HG02870 (cell line): ENCODE data around the gene GATA2.

Source experiments
- ATAC-seq: cut with Tn5 transposase; IDR thresholded peaks from one replicate; pipeline ENCODE4 v1.9.1; 2021; ENCODE audit warnings: mild to moderate bottlenecking, moderate library complexity; ENCODE audit not compliant: unreplicated experiment

Gene GATA2

GRCh38 chr3:128492671-128493569 is at the start of gene GATA2:
TSS of gene GATA2 (minus strand) at chr3:128493201. CDS start at chr3:128487031, 6,170 bp downstream.
- no peak for ATAC-seq

GRCh38 chr3:128541246-128541645 is 48.2 kb upstream of the GATA2 start:
- ATAC-seq: no peak

GRCh38 chr3:128539376-128539775 is 46.4 kb upstream of the GATA2 start:
- ATAC-seq: no peak

- ATAC-seq: no peak
These were observed 44.2 kb upstream of the GATA2 start for GRCh38 chr3:128537091-128537703.

- ATAC-seq: no peak
These were observed 39.3 kb upstream of the GATA2 start for GRCh38 chr3:128532012-128532983.

GRCh38 chr3:128524374-128525299 is 31.6 kb upstream of the GATA2 start:
- no peak for ATAC-seq

GRCh38 chr3:128523591-128523990 is 30.6 kb upstream of the GATA2 start:
- ATAC-seq: no peak

- no peak for ATAC-seq
These were observed 28.7 kb upstream of the GATA2 start for GRCh38 chr3:128521715-128522114.

GRCh38 chr3:128518587-128519490 is 25.8 kb upstream of the GATA2 start:
- no peak for ATAC-seq

- ATAC-seq: no peak
These were observed 24.6 kb upstream of the GATA2 start for GRCh38 chr3:128517648-128518047.

GRCh38 chr3:128515967-128516366 is 23.0 kb upstream of the GATA2 start:
- no peak for ATAC-seq

- ATAC-seq: no peak
These were observed 15.9 kb upstream of the GATA2 start for GRCh38 chr3:128508852-128509251.

- no peak for ATAC-seq
These were observed 13.8 kb upstream of the GATA2 start for GRCh38 chr3:128506754-128507153.

- ATAC-seq: no peak
These were observed 12.8 kb upstream of the GATA2 start for GRCh38 chr3:128505771-128506170.

- ATAC-seq: no peak
These were observed 12.1 kb upstream of the GATA2 start for GRCh38 chr3:128504963-128505730.

- ATAC-seq: no peak
These were observed 11.5 kb upstream of the GATA2 start for GRCh38 chr3:128504533-128504915.

- ATAC-seq: no peak
These were observed 10.9 kb upstream of the GATA2 start for GRCh38 chr3:128503751-128504532.
